ENCODE data around the gene PTTG1. TPM values are rescaled to one million over a fixed set of nuclear protein-coding genes. Genes with fewer than 3 reads are reported as not detected.

PTTG1 gene
- total RNA-seq, 1 experiment from 2014 or later, result 157 TPM

DNA sequence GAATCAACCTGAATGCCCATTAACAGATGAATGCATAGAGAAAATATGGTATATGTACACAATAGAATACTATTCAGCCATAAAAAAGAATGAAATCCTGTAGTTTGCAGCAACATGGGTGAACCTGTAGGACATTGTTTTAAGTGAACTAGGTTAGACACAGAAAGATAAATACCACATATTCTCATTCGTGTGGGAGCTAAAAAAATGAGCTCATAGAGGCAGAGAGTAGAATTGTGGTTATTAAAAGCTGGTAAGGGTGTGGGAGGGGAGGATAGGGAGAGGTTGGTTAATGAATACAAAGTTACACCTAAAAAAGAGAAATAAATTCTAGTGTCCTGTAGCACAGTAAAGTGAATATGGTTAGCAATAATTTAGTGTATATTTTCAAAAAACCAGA, 23.5 kb downstream of the PTTG1 start:
- Mint-ChIP-seq H3K4me1 (ENCODE audit: low read depth, unreplicated experiment) (no peaks in the 10 kb centered on the region), H3K27ac (ENCODE audit: unreplicated experiment) (no peak overlapping the region), H3K9me3 (ENCODE audit: unreplicated experiment) (no peaks in the 10 kb centered on the region), H3K4me3 (ENCODE audit: unreplicated experiment) (no peak overlapping the region), H3K36me3 (ENCODE audit: insufficient read depth, unreplicated experiment) (no peaks in the 10 kb centered on the region), H3K27me3 (ENCODE audit: insufficient read depth, unreplicated experiment) (no peaks in the 10 kb centered on the region)
- intact Hi-C loops (cut with micrococcal nuclease; ENCODE audit: unreplicated experiment), result no loop called here
- TF ChIP-seq, protein P1, sequence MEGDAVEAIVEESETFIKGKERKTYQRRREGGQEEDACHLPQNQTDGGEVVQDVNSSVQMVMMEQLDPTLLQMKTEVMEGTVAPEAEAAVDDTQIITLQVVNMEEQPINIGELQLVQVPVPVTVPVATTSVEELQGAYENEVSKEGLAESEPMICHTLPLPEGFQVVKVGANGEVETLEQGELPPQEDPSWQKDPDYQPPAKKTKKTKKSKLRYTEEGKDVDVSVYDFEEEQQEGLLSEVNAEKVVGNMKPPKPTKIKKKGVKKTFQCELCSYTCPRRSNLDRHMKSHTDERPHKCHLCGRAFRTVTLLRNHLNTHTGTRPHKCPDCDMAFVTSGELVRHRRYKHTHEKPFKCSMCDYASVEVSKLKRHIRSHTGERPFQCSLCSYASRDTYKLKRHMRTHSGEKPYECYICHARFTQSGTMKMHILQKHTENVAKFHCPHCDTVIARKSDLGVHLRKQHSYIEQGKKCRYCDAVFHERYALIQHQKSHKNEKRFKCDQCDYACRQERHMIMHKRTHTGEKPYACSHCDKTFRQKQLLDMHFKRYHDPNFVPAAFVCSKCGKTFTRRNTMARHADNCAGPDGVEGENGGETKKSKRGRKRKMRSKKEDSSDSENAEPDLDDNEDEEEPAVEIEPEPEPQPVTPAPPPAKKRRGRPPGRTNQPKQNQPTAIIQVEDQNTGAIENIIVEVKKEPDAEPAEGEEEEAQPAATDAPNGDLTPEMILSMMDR (IDR thresholded peaks at IDR 0.05; ENCODE audit: insufficient read depth in 1 of 2, low read depth in 1 of 2, low read length in 1 of 2, severe bottlenecking in 1 of 2, unreplicated experiment in 1 of 2), result no peak
- no peaks in the 10 kb centered on the region for H3K36me3 ChIP-seq (ENCODE audit: control insufficient read depth, insufficient read depth, low read length)
- H3K9me3 ChIP-seq, result no peaks in the 10 kb centered on the region
- no peaks in the 10 kb centered on the region for H3K27me3 ChIP-seq (replicated peaks; ENCODE audit: control insufficient read depth, insufficient read depth, low read length)
- POLR2A ChIA-PET, result no interaction called here
- DNase-seq, result no peak
- H3K4me3 ChIP-seq (ENCODE audit: low read depth, low read length), result no peak overlapping the region
- CTCF ChIA-PET, result no interaction called here
- H3K4me1 ChIP-seq, result no peaks in the 10 kb centered on the region
- no TSS peak for BruUV-seq (replicated peaks)

DNA sequence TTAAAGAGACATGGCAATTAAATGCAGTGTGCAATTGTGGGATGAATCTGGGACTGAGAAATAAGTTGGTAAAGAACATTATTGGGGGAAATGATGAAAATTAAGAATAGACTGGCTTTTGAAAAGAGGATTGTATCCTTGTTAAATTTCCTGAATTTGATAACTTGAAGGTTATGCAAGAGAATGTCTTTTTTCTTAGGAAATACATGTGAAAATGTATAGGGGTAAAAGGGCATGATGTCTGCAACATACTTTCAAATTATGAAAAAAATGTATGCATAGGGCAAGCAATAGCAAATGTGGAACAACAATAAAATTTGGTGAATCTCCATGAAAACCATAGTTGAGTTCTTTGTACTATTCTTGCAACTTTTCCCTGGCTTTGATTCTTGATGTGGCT, 24.1 kb downstream of the PTTG1 start:
- ChIA-PET CTCF (no interaction called here), POLR2A (no interaction called here)
- H3K4me1 ChIP-seq, result no peaks in the 10 kb centered on the region
- BruUV-seq (replicated peaks), result no TSS peak
- H3K4me3 Mint-ChIP-seq (ENCODE audit: unreplicated experiment), result no peak overlapping the region
- no peaks in the 10 kb centered on the region for H3K27me3 Mint-ChIP-seq (ENCODE audit: insufficient read depth, unreplicated experiment)
- H3K27ac Mint-ChIP-seq (ENCODE audit: unreplicated experiment), result no peak overlapping the region
- DNase-seq, result no peak
- no peaks in the 10 kb centered on the region for H3K36me3 ChIP-seq (ENCODE audit: control insufficient read depth, insufficient read depth, low read length)
- TF ChIP-seq, protein P1 (IDR thresholded peaks at IDR 0.05; ENCODE audit: insufficient read depth in 1 of 2, low read depth in 1 of 2, low read length in 1 of 2, severe bottlenecking in 1 of 2, unreplicated experiment in 1 of 2), result no peak
- H3K36me3 Mint-ChIP-seq (ENCODE audit: insufficient read depth, unreplicated experiment), result no peaks in the 10 kb centered on the region
- intact Hi-C loops (cut with micrococcal nuclease; ENCODE audit: unreplicated experiment), result no loop called here
- H3K9me3 ChIP-seq, result no peaks in the 10 kb centered on the region
- H3K4me1 Mint-ChIP-seq (ENCODE audit: low read depth, unreplicated experiment), result no peaks in the 10 kb centered on the region
- no peak overlapping the region for H3K4me3 ChIP-seq (ENCODE audit: low read depth, low read length)
- H3K9me3 Mint-ChIP-seq (ENCODE audit: unreplicated experiment), result no peaks in the 10 kb centered on the region
- no peaks in the 10 kb centered on the region for H3K27me3 ChIP-seq (replicated peaks; ENCODE audit: control insufficient read depth, insufficient read depth, low read length)

DNA sequence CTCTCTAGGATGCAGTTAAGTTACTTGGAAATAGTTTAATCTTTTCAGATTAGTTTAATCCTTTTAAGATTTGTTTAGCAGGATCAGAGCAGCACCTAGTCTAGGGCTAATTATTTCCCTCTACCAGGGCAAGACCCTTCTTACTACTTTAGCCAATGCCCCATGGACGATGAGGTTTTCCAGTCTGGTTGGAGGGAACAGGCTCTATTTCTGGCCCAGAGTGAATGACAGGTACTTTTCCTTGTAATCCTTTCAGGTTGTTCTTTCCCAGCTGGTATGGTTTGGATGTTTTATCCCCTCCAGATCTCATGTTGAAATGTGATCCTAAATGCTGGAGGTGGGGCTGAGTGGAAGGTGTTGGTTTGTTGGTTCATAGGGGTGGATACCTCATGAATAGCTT, 27.2 kb downstream of the PTTG1 start:
- ChIA-PET CTCF (no interaction called here), POLR2A (interaction anchor here (0.6 kb wide), 1 partner anchor 9 kb away, joined by 4 read pairs; no protein-coding TSS in a partner anchor)
- no peaks in the 10 kb centered on the region for H3K27me3 ChIP-seq (replicated peaks; ENCODE audit: control insufficient read depth, insufficient read depth, low read length)
- intact Hi-C loops (cut with micrococcal nuclease; ENCODE audit: unreplicated experiment), result no loop called here
- no peaks in the 10 kb centered on the region for H3K9me3 ChIP-seq
- TF ChIP-seq, protein P1 (IDR thresholded peaks at IDR 0.05; ENCODE audit: insufficient read depth in 1 of 2, low read depth in 1 of 2, low read length in 1 of 2, severe bottlenecking in 1 of 2, unreplicated experiment in 1 of 2), result no peak
- no peaks in the 10 kb centered on the region for H3K36me3 ChIP-seq (ENCODE audit: control insufficient read depth, insufficient read depth, low read length)
- no peaks in the 10 kb centered on the region for H3K4me1 ChIP-seq
- no peak overlapping the region for H3K27ac Mint-ChIP-seq (ENCODE audit: unreplicated experiment)
- H3K9me3 Mint-ChIP-seq (ENCODE audit: unreplicated experiment), result no peaks in the 10 kb centered on the region
- H3K36me3 Mint-ChIP-seq (ENCODE audit: insufficient read depth, unreplicated experiment), result no peaks in the 10 kb centered on the region
- no peaks in the 10 kb centered on the region for H3K27me3 Mint-ChIP-seq (ENCODE audit: insufficient read depth, unreplicated experiment)
- DNase-seq, result no peak
- no peak overlapping the region for H3K4me3 Mint-ChIP-seq (ENCODE audit: unreplicated experiment)
- H3K4me1 Mint-ChIP-seq (ENCODE audit: low read depth, unreplicated experiment), result no peaks in the 10 kb centered on the region
- BruUV-seq (replicated peaks), result no TSS peak
- H3K4me3 ChIP-seq (ENCODE audit: low read depth, low read length), result no peak overlapping the region

Measured in Caco-2 (cell line).